ENCODE measurements around the gene SULT1B1. TPM values are rescaled to one million over a fixed set of nuclear protein-coding genes. Genes with fewer than 3 reads are reported as not detected.

Gene SULT1B1
- total RNA-seq, 1 experiment from 2014 or later, result 0.86 TPM

GRCh38 chr4:69754926-69755580, 5.4 kb downstream of the SULT1B1 start:
- Mint-ChIP-seq H3K4me3 (ENCODE audit: unreplicated experiment) (no peak overlapping the region), H3K4me1 (ENCODE audit: low read depth, unreplicated experiment) (peaks cover 36% of the 10 kb centered on the region), H3K9me3 (ENCODE audit: unreplicated experiment) (peaks cover 15% of the 10 kb centered on the region), H3K27me3 (ENCODE audit: insufficient read depth, unreplicated experiment) (no peaks in the 10 kb centered on the region), H3K27ac (ENCODE audit: unreplicated experiment) (no peak overlapping the region), H3K36me3 (ENCODE audit: insufficient read depth, unreplicated experiment) (no peaks in the 10 kb centered on the region)
- intact Hi-C loops (cut with micrococcal nuclease; ENCODE audit: unreplicated experiment), result no loop called here
- POLR2A ChIA-PET, result no interaction called here
- Histone ChIP-seq H3K4me1 (peaks cover 45% of the 10 kb centered on the region), H3K4me3 (ENCODE audit: low read depth, low read length) (no peak overlapping the region), H3K36me3 (ENCODE audit: control insufficient read depth, insufficient read depth, low read length) (no peaks in the 10 kb centered on the region), H3K9me3 (peaks cover 2% of the 10 kb centered on the region; the same call in 1 of the 2 replicates), H3K27me3 (replicated peaks; ENCODE audit: control insufficient read depth, insufficient read depth, low read length) (no peaks in the 10 kb centered on the region)
- no peak for DNase-seq
- TF ChIP-seq CTCF (IDR thresholded peaks at IDR 0.05; ENCODE audit: insufficient read depth in 1 of 2, low read depth in 1 of 2, low read length in 1 of 2, severe bottlenecking in 1 of 2, unreplicated experiment in 1 of 2), result no peak
- no TSS peak for BruUV-seq (replicated peaks)
- CTCF ChIA-PET, result no interaction called here

GRCh38 chr4:69753686-69754085, 6.7 kb downstream of the SULT1B1 start:
- BruUV-seq (replicated peaks), result no TSS peak
- Mint-ChIP-seq H3K36me3 (ENCODE audit: insufficient read depth, unreplicated experiment) (no peaks in the 10 kb centered on the region), H3K4me1 (ENCODE audit: low read depth, unreplicated experiment) (peaks cover 28% of the 10 kb centered on the region), H3K4me3 (ENCODE audit: unreplicated experiment) (no peak overlapping the region), H3K9me3 (ENCODE audit: unreplicated experiment) (peaks cover 15% of the 10 kb centered on the region), H3K27me3 (ENCODE audit: insufficient read depth, unreplicated experiment) (no peaks in the 10 kb centered on the region), H3K27ac (ENCODE audit: unreplicated experiment) (no peak overlapping the region)
- ChIA-PET POLR2A (no interaction called here), CTCF (no interaction called here)
- intact Hi-C loops (cut with micrococcal nuclease; ENCODE audit: unreplicated experiment), result no loop called here
- no peak for DNase-seq
- H3K4me1 ChIP-seq, result peaks cover 36% of the 10 kb centered on the region
- no peaks in the 10 kb centered on the region for H3K27me3 ChIP-seq (replicated peaks; ENCODE audit: control insufficient read depth, insufficient read depth, low read length)
- no peak for TF ChIP-seq CTCF (IDR thresholded peaks at IDR 0.05; ENCODE audit: insufficient read depth in 1 of 2, low read depth in 1 of 2, low read length in 1 of 2, severe bottlenecking in 1 of 2, unreplicated experiment in 1 of 2)
- H3K4me3 ChIP-seq (ENCODE audit: low read depth, low read length), result no peak overlapping the region
- H3K9me3 ChIP-seq, result peaks cover 2% of the 10 kb centered on the region; the same call in 1 of the 2 replicates
- no peaks in the 10 kb centered on the region for H3K36me3 ChIP-seq (ENCODE audit: control insufficient read depth, insufficient read depth, low read length)

GRCh38 chr4:69750346-69750745, 10.1 kb downstream of the SULT1B1 start:
- intact Hi-C loops (cut with micrococcal nuclease; ENCODE audit: unreplicated experiment), result no loop called here
- no TSS peak for BruUV-seq (replicated peaks)
- no peak overlapping the region for H3K4me3 ChIP-seq (ENCODE audit: low read depth, low read length)
- no peak for DNase-seq
- H3K36me3 ChIP-seq (ENCODE audit: control insufficient read depth, insufficient read depth, low read length), result no peaks in the 10 kb centered on the region
- Mint-ChIP-seq H3K27ac (ENCODE audit: unreplicated experiment) (no peak overlapping the region), H3K4me3 (ENCODE audit: unreplicated experiment) (no peak overlapping the region), H3K4me1 (ENCODE audit: low read depth, unreplicated experiment) (peaks cover 22% of the 10 kb centered on the region), H3K27me3 (ENCODE audit: insufficient read depth, unreplicated experiment) (no peaks in the 10 kb centered on the region), H3K9me3 (ENCODE audit: unreplicated experiment) (peaks cover 21% of the 10 kb centered on the region), H3K36me3 (ENCODE audit: insufficient read depth, unreplicated experiment) (no peaks in the 10 kb centered on the region)
- CTCF ChIA-PET, result no interaction called here
- no peaks in the 10 kb centered on the region for H3K27me3 ChIP-seq (replicated peaks; ENCODE audit: control insufficient read depth, insufficient read depth, low read length)
- TF ChIP-seq CTCF (IDR thresholded peaks at IDR 0.05; ENCODE audit: insufficient read depth in 1 of 2, low read depth in 1 of 2, low read length in 1 of 2, severe bottlenecking in 1 of 2, unreplicated experiment in 1 of 2), result no peak
- POLR2A ChIA-PET, result no interaction called here
- H3K9me3 ChIP-seq, result peaks cover 8% of the 10 kb centered on the region
- H3K4me1 ChIP-seq, result peaks cover 16% of the 10 kb centered on the region
